NCI-H526 treated with DMSO at 0.1 percent for 48 hours (cell line): ENCODE data around the gene RDH12.
"Not testable (repeated sequence)": the region's sequence is repeated elsewhere in the genome, so short reads cannot be mapped to it uniquely, and the experiment has no call there.

ENCODE experiments used
- DNase-seq: peaks from one replicate; lab custom pipeline; 2025; lab: John Stamatoyannopoulos, UW

RDH12 gene

GRCh38 chr14:67701492-67701891, at the start of gene RDH12:
TSS of gene RDH12 (plus strand) at chr14:67701886. CDS start at chr14:67722643, 20,757 bp downstream.
- not testable (repeated sequence) for DNase-seq

- no peak for DNase-seq
These were observed 49.5 kb upstream of the RDH12 start for GRCh38 chr14:67652189-67652588.

GRCh38 chr14:67653651-67654280, 47.9 kb upstream of the RDH12 start:
- DNase-seq = no peak

GRCh38 chr14:67663633-67664032, 38.1 kb upstream of the RDH12 start:
- no peak for DNase-seq

- no peak for DNase-seq
These were observed 35.8 kb upstream of the RDH12 start for GRCh38 chr14:67665868-67666267.

GRCh38 chr14:67666750-67667449, 34.8 kb upstream of the RDH12 start:
- peak; percentile 19 for DNase-seq

- peak; percentile 28 for DNase-seq
These were observed 33.1 kb upstream of the RDH12 start for GRCh38 chr14:67668559-67668958.

GRCh38 chr14:67673451-67673850, 28.2 kb upstream of the RDH12 start:
- DNase-seq = no peak

GRCh38 chr14:67674139-67674479, 27.6 kb upstream of the RDH12 start:
- peak; percentile 37 for DNase-seq

GRCh38 chr14:67674480-67675218, 27.0 kb upstream of the RDH12 start, which contains the start of gene VTI1B:
TSS of gene VTI1B (minus strand) at chr14:67674632. CDS start at chr14:67674489, 143 bp downstream.
- peak; percentile 72 for DNase-seq

- no peak for DNase-seq
These were observed 26.5 kb upstream of the RDH12 start for GRCh38 chr14:67675219-67675582.

- no peak for DNase-seq
These were observed 22.7 kb upstream of the RDH12 start for GRCh38 chr14:67679006-67679405.

GRCh38 chr14:67680121-67680602, 21.5 kb upstream of the RDH12 start:
- no peak for DNase-seq

GRCh38 chr14:67680941-67681340, 20.7 kb upstream of the RDH12 start:
- DNase-seq = no peak

- DNase-seq = no peak
These were observed 17.8 kb upstream of the RDH12 start for GRCh38 chr14:67683842-67684241.

GRCh38 chr14:67690011-67690410, 11.7 kb upstream of the RDH12 start:
- no peak for DNase-seq

GRCh38 chr14:67694791-67695393, 6.8 kb upstream of the RDH12 start:
- peak; percentile 67 for DNase-seq

GRCh38 chr14:67695394-67695949, 6.2 kb upstream of the RDH12 start, which contains the start of gene RDH11:
TSS of gene RDH11 (minus strand) at chr14:67695764. CDS start at chr14:67695703, 61 bp downstream.
- peak; percentile 90 for DNase-seq

- no peak for DNase-seq
These were observed 4.7 kb upstream of the RDH12 start for GRCh38 chr14:67697006-67697405.

- no peak for DNase-seq
These were observed 3.5 kb upstream of the RDH12 start for GRCh38 chr14:67698179-67698578.

GRCh38 chr14:67703997-67704396, 2.3 kb downstream of the RDH12 start:
- no peak for DNase-seq

GRCh38 chr14:67704484-67705089, 2.9 kb downstream of the RDH12 start:
- DNase-seq = peak; percentile 39
